SHP77 (cell line): ENCODE results near the gene ZNF865.

Experiments
- DNase-seq, 2 experiments: peaks; one replicate each; lab custom pipeline; 2025; lab: John Stamatoyannopoulos, UW

Gene ZNF865

GRCh38 chr19:55644842-55645511 is 39.5 kb downstream of the ZNF865 start:
- no peak for DNase-seq

GRCh38 chr19:55645512-55645881 is 40.0 kb downstream of the ZNF865 start:
- DNase-seq = no peak

GRCh38 chr19:55646889-55647731 is 41.7 kb downstream of the ZNF865 start:
- peak in 1 of 2 experiments; percentile 31 for DNase-seq

- peak; percentile 45 to 63 for DNase-seq
These were observed 42.5 kb downstream of the ZNF865 start, which contains the start of gene CCDC106 for GRCh38 chr19:55647732-55648584. CCDC106 (plus strand) TSS chr19:55648212; CDS start chr19:55649047, 835 bp downstream.

GRCh38 chr19:55648585-55649267 is 43.3 kb downstream of the ZNF865 start:
- DNase-seq = peak in 1 of 2 experiments; percentile 12

GRCh38 chr19:55649268-55650125 is 44.0 kb downstream of the ZNF865 start:
- DNase-seq = peak in 1 of 2 experiments; percentile 46

- no peak for DNase-seq
These were observed 44.7 kb downstream of the ZNF865 start for GRCh38 chr19:55650126-55650557.

GRCh38 chr19:55650602-55651230 is 45.3 kb downstream of the ZNF865 start:
- DNase-seq = no peak

GRCh38 chr19:55651236-55651635 is 45.8 kb downstream of the ZNF865 start:
- no peak for DNase-seq

GRCh38 chr19:55652311-55653128 is 47.1 kb downstream of the ZNF865 start:
- no peak for DNase-seq

- peak; percentile 98 for DNase-seq
These were observed 48.3 kb downstream of the ZNF865 start for GRCh38 chr19:55653651-55654322.

GRCh38 chr19:55654323-55654867 is 48.9 kb downstream of the ZNF865 start:
- peak; percentile 92 to 94 for DNase-seq

GRCh38 chr19:55654868-55655647 is 49.6 kb downstream of the ZNF865 start, which contains the start of gene U2AF2:
U2AF2 (plus strand) TSS chr19:55655035; CDS start chr19:55655105, 70 bp downstream.
- peak; percentile 63 to 83 for DNase-seq

- no peak for DNase-seq
These were observed 50.2 kb downstream of the ZNF865 start for GRCh38 chr19:55655648-55656040.

- no peak for DNase-seq
These were observed 51.1 kb downstream of the ZNF865 start for GRCh38 chr19:55656552-55656951.

- DNase-seq = no peak
These were observed 51.7 kb downstream of the ZNF865 start for GRCh38 chr19:55656988-55657747.
